ENCODE results near the gene SGIP1. TPM values are rescaled to one million over a fixed set of nuclear protein-coding genes. Genes with fewer than 3 reads are reported as not detected.

Gene SGIP1
- total and polyA plus RNA-seq, 2 donors: 1.4 to 8.4 TPM

DNA sequence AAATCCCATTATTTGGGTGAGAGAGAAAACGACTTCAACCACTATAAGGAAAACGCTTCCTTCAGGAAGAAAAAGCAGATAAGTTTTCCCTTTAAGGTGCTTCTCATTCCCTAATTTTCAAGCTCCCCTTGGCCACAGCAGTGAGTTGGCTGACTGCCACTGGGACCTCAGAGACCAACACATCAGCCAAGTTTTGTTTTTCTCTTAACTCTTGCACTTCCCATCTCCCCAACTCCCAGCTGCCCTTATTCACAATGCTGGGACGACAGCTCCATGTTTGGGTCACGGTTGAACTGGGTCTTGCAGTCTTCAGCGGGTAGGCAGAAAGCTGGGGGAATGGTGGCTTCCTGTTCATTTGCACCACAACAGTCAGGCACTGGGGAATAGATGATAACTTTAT, 18.9 kb downstream of the SGIP1 start:
- H3K4me3 ChIP-seq (ENCODE audit: low read depth, low read length): no peak overlapping the region
- no peaks in the 10 kb centered on the region for H3K36me3 ChIP-seq (ENCODE audit: insufficient read depth)
- no peaks in the 10 kb centered on the region for H3K4me1 ChIP-seq (ENCODE audit: insufficient read depth)
- WGBS: 38% methylated on average over 5 of the region's 5 CpGs
- DNase-seq (ENCODE audit: extremely low spot score): no peak
- H3K27ac ChIP-seq (ENCODE audit: low read depth): no peak overlapping the region

DNA sequence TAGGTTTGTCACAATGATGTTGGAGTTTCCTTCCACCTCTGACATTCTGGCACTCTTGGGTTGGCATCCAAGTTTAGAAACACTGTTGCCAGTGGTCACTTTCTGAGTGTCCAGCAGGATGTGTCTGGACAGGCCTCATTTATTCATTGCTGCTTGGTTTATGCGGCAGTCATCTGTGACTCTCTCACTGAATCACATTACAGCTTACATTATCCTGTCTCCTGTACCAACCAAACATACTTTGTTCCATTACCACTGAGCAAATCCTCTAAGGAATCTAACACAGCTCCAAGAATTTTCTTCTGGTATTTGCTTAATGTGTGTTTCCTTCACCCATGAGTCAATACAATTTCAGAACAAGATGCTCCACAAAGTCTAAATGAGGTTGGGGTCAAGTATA, 19.9 kb downstream of the SGIP1 start:
- Histone ChIP-seq H3K36me3 (ENCODE audit: insufficient read depth) (no peaks in the 10 kb centered on the region), H3K4me1 (ENCODE audit: insufficient read depth) (no peaks in the 10 kb centered on the region), H3K4me3 (ENCODE audit: low read depth, low read length) (no peak overlapping the region), H3K27ac (ENCODE audit: low read depth) (no peak overlapping the region)
- WGBS: 88% methylated on average over 1 of the region's 1 CpG
- DNase-seq (ENCODE audit: extremely low spot score): no peak

DNA sequence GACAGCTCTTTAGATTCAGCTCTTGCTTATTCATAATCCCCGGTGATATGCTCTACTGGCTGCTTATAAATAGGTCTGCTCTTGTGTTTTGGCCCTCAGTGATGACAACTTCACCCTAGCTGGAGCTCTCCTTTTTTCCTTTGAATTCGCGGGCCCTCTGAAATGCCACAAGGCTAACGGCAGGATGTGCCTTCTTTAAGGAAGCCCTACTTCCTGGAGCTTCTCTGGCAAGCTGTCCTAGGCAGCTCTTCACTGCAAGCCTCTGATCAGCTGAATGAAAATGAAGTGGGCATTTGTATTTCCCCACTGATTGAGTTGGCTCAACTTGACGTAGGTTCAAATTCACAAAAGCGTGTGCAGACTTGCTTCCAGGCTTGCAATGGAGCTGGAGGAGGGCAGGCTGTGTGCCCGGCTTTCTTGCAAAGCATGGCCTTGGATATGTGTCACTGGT, 22.2 kb downstream of the SGIP1 start:
- Histone ChIP-seq H3K4me1 (ENCODE audit: insufficient read depth) (no peaks in the 10 kb centered on the region), H3K36me3 (ENCODE audit: insufficient read depth) (no peaks in the 10 kb centered on the region), H3K27ac (ENCODE audit: low read depth) (no peak overlapping the region), H3K4me3 (ENCODE audit: low read depth, low read length) (no peak overlapping the region)
- WGBS: 74% methylated on average over 7 of the region's 7 CpGs
- no peak for DNase-seq (ENCODE audit: extremely low spot score)

DNA sequence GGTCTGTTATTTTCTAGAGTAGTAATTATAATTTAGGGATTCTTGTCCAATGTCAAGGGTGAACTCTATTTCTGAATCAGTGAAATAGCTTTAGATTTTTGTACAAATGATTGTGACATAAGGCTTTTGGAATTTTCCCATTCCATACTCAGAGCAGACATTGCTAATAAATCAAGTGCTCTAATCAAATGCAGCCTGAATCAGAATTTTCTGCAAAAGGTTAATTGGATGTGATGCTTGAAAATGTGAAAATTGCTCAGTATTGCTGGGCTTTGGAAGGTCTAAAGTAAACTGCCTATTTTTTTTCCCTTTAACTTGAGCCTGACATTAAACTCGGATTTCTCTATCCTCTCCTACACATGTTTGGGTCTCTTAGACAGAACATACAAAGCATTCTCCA, 23.2 kb downstream of the SGIP1 start:
- H3K27ac ChIP-seq (ENCODE audit: low read depth): no peak overlapping the region

DNA sequence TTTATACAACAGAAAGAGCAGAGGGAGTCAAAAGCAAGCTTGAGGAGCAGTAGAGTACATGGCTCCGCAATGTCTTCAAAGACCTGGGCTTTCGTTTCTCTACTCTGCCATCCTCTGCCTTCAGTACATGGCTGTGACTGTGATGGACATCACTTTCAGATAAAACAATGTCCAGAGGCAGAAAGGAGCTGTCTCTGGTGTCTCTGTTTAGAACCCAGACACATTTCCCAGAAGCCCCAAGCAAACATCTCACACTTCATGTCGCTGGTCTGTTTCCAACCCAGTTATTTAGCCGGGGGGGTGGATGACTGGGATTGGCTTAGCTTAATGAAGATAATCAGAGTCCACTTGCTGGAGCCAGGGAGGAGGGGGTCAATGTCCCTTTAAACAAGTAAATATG, 25.6 kb downstream of the SGIP1 start:
- no peak for DNase-seq (ENCODE audit: extremely low spot score)
- H3K4me3 ChIP-seq (ENCODE audit: low read depth, low read length): no peak overlapping the region
- no peak overlapping the region for H3K27ac ChIP-seq (ENCODE audit: low read depth)
- no peaks in the 10 kb centered on the region for H3K36me3 ChIP-seq (ENCODE audit: insufficient read depth)
- peaks cover 1% of the 10 kb centered on the region for H3K4me1 ChIP-seq (ENCODE audit: insufficient read depth)
- 85% methylated on average over 4 of the region's 4 CpGs for WGBS

More for the DNA sequence above, 23.2 kb downstream of the SGIP1 start:
- DNase-seq (ENCODE audit: extremely low spot score): no peak
- WGBS: 47% methylated on average over 1 of the region's 1 CpG
- H3K36me3 ChIP-seq (ENCODE audit: insufficient read depth): no peaks in the 10 kb centered on the region
- H3K4me3 ChIP-seq (ENCODE audit: low read depth, low read length): no peak overlapping the region
- no peaks in the 10 kb centered on the region for H3K4me1 ChIP-seq (ENCODE audit: insufficient read depth)

DNA sequence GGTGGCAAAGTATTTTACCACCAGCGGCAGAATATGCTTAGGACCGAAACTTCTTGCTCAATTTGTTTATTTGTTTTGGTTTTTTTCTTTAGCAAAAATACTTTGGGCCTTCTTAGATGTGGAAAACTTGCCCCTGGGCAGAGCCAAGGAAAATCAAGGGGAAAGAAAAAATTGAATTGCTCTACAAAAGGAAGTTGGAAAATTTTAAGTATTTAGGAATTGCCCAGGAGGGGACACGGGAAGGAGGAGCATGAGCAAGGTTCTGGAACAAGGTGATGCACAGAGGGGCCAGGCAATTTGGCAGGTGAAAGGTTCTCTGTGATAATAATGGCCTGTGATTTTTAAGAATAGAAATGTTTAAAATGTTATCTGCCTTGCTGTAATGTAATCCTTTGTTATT, 28.6 kb downstream of the SGIP1 start:
- Histone ChIP-seq H3K4me1 (ENCODE audit: insufficient read depth) (peaks cover 1% of the 10 kb centered on the region), H3K4me3 (ENCODE audit: low read depth, low read length) (no peak overlapping the region), H3K36me3 (ENCODE audit: insufficient read depth) (no peaks in the 10 kb centered on the region), H3K27ac (ENCODE audit: low read depth) (no peak overlapping the region)
- WGBS: 74% methylated on average over 3 of the region's 3 CpGs
- DNase-seq (ENCODE audit: extremely low spot score): no peak

DNA sequence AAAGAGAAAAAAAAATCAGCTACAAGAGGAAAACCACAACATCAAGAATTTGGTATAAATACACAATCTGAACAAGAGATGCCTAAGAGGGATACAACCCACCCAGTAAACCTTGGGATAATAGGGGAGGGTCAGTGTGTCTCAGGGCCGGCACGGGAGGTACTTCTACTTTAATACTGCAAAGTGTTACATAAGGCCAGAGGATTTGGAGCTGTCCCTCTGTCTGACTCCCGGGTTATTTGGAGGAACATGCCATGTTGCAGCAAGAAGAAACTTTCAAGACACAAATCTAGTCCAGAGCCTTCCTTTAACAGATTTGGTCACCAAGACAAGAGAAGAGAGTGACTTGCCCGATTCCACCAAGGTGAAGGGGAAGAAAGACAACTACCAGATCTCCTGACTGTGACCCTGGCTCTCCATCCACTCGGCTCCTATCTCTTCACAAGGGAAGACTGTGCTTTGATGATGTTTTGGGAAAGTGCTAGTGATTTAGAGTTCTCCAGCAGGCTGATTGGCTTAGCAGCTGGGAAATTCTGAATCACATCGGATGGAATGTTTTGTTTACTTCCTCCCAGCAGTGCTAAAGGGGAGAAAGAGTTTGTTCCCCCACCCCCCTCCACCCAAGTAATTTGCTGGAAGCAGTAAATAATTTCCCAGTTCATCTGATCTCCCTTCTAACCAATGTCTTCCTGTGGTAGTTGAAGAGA, 29.3 kb downstream of the SGIP1 start:
- no peak for DNase-seq (ENCODE audit: extremely low spot score)
- 33% methylated on average over 6 of the region's 6 CpGs for WGBS
- H3K27ac ChIP-seq (ENCODE audit: low read depth): no peak overlapping the region
- no peaks in the 10 kb centered on the region for H3K36me3 ChIP-seq (ENCODE audit: insufficient read depth)
- no peak overlapping the region for H3K4me3 ChIP-seq (ENCODE audit: low read depth, low read length)
- peaks cover 1% of the 10 kb centered on the region for H3K4me1 ChIP-seq (ENCODE audit: insufficient read depth)

DNA sequence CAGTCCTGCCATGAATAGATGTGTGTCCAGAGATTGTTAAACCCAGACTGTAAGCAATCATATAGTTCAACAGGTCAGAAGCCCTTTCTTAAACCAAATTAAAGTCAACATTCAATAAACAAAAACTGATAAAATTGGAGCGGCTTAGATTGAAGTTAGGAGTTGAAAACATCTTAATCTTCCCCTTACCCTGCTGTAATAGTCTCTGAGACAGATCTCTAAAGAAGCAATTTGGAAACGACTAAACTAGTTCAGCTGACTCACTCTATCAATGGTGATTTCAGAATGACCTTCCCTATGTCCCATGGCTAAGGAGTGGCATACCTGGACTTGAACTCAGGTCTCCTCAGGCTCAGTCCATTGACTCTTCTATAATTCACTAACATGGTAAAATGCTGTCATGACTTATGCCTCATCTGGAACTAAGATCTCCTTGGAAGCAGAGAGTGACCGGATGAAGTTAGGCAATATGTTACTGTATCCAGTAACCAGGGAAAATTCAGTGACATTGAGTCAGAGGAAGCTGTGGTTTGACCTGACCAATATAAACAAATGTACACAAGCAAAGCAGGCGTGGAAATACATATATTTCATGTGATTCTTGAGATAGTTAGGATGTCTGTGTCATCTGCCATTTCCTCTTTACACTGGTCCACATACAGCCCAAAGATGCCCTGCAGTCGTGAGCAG, 30.1 kb downstream of the SGIP1 start:
- DNase-seq (ENCODE audit: extremely low spot score): no peak
- peaks cover 1% of the 10 kb centered on the region for H3K4me1 ChIP-seq (ENCODE audit: insufficient read depth)
- no peak overlapping the region for H3K4me3 ChIP-seq (ENCODE audit: low read depth, low read length)
- no peak overlapping the region for H3K27ac ChIP-seq (ENCODE audit: low read depth)
- WGBS: 62% methylated on average over 5 of the region's 5 CpGs
- H3K36me3 ChIP-seq (ENCODE audit: insufficient read depth): no peaks in the 10 kb centered on the region

DNA sequence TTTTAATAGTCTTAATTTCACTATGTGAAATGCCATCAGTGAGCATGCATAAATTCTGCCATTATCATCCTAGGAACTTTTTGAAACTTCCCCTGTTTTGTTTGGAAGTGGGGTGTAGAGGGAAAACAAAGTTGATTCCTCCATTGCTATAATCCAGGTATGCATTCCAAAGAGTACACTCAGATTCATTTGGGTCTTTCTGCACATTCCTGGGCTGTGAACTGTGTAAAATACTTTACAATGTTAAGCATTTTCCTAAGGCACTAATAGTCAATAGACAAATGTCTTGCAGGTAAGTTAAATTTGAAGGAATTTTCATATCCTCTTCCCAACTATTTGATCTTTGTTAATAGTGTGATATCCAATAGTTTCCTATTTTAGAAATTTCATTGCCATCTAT, 36.2 kb downstream of the SGIP1 start:
- no peaks in the 10 kb centered on the region for H3K36me3 ChIP-seq (ENCODE audit: insufficient read depth)
- no peak overlapping the region for H3K27ac ChIP-seq (ENCODE audit: low read depth)
- H3K4me3 ChIP-seq (ENCODE audit: low read depth, low read length): no peak overlapping the region
- H3K4me1 ChIP-seq (ENCODE audit: insufficient read depth): no peaks in the 10 kb centered on the region
- DNase-seq (ENCODE audit: extremely low spot score): no peak

DNA sequence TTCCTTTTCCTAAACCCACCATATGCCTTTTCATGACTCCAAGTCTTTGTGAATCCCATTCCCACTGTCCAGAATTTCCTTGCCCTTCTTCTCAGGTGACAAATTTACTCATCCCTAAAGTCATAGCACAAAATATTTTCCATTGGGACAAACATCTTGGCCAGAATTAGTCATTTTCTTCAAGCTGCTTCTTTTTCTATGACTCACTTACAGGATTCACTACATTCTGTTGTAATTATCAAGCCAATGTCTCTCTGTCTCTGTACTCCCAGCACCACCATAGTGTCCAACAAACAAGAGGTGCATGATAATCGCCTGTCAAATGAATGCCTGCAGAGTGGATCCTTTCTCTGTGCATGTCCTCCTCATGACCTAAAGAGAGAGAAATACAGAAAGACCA, 37.8 kb downstream of the SGIP1 start:
- DNase-seq (ENCODE audit: extremely low spot score): no peak
- Histone ChIP-seq H3K4me1 (ENCODE audit: insufficient read depth) (no peaks in the 10 kb centered on the region), H3K36me3 (ENCODE audit: insufficient read depth) (no peaks in the 10 kb centered on the region), H3K27ac (ENCODE audit: low read depth) (no peak overlapping the region), H3K4me3 (ENCODE audit: low read depth, low read length) (no peak overlapping the region)
- WGBS: 81% methylated on average over 1 of the region's 1 CpG

DNA sequence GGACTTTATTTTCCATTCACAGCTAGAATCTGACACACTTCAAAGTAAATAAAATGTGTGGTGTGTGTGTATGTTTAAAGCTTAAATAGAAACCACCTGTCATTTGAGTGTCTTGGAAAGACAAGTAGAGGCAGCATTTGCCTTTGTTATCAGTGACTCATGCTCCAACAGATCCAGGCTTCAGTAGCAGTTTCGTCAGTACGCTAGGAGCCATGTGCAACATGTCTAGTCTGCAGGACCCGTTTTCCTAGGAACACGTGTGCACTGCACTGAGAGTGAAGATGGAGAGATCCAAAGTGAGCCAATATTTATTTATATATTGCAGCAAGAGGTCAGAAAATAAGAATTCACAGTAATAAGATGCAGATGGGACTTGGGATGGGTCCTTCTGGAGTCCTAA, 41.8 kb downstream of the SGIP1 start:
- H3K4me1 ChIP-seq (ENCODE audit: insufficient read depth): no peaks in the 10 kb centered on the region

DNA sequence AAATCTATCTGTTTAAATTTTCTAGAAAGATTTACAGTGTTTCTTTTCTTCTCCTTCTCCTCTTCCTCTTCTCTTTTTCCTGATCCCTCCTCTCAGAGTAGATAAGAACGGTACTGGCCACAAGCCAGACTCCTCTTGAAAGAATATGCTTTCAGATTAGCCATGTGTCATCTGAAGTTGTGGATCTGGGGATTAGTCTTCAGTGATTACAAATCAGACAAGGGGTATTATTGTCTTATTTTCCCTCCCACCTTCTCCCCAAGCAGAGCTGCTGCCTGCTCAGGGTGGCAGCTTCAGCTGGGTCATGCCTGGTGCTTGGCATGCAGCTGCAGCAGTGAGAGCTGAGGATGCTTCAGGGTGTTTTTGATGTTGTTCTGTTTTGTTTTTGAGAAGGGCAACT, 42.7 kb downstream of the SGIP1 start:
- DNase-seq (ENCODE audit: extremely low spot score): no peak
- no peaks in the 10 kb centered on the region for H3K4me1 ChIP-seq (ENCODE audit: insufficient read depth)
- H3K4me3 ChIP-seq (ENCODE audit: low read depth, low read length): no peak overlapping the region
- H3K27ac ChIP-seq (ENCODE audit: low read depth): no peak overlapping the region
- WGBS: 11% methylated on average over 1 of the region's 1 CpG
- no peaks in the 10 kb centered on the region for H3K36me3 ChIP-seq (ENCODE audit: insufficient read depth)

More for the DNA sequence above, 41.8 kb downstream of the SGIP1 start:
- H3K4me3 ChIP-seq (ENCODE audit: low read depth, low read length): no peak overlapping the region
- H3K36me3 ChIP-seq (ENCODE audit: insufficient read depth): no peaks in the 10 kb centered on the region
- DNase-seq (ENCODE audit: extremely low spot score): no peak
- no peak overlapping the region for H3K27ac ChIP-seq (ENCODE audit: low read depth)
- WGBS: 32% methylated on average over 4 of the region's 4 CpGs

DNA sequence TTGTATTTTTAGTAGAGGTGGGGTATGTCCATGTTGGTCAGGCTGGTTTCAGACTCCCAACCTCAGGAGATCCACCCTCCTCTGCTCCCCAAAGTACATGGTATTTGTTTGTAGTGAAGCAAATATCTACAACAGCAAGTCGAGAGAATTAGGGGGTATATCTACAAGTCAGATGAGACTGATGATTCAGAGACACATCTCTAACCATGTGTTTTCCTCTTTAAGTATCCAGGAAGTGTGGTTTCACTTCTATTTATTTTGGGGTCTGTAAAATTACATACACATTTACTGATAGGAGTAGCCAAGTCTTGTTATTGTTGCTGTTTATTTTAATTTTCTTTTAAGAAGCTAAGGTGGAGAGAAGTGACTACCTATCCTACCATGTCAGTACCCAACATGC, 44.9 kb downstream of the SGIP1 start:
- no peak overlapping the region for H3K27ac ChIP-seq (ENCODE audit: low read depth)
- WGBS: 0% methylated on average over 1 of the region's 1 CpG
- no peaks in the 10 kb centered on the region for H3K4me1 ChIP-seq (ENCODE audit: insufficient read depth)
- H3K36me3 ChIP-seq (ENCODE audit: insufficient read depth): no peaks in the 10 kb centered on the region
- no peak overlapping the region for H3K4me3 ChIP-seq (ENCODE audit: low read depth, low read length)
- DNase-seq (ENCODE audit: extremely low spot score): no peak

DNA sequence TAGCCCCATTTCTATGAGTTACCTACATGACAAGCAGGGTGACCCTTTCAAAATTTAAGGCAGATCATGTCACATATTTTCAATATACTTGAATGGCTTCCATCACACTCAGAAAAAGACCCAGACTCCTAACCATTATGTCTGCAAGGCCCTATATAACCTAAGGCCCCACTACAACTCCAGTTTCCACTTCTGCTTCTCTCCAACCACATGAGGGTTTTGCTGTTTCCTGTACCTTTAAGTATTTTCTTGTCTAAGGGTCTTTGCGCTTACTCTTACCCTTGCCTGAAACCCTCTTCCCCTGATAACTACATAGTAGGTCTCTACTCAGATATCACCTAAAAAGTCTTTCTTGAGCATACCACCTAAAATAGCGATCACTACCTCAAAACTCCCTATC, 46.1 kb downstream of the SGIP1 start:
- Histone ChIP-seq H3K36me3 (ENCODE audit: insufficient read depth) (no peaks in the 10 kb centered on the region), H3K4me1 (ENCODE audit: insufficient read depth) (no peaks in the 10 kb centered on the region), H3K4me3 (ENCODE audit: low read depth, low read length) (no peak overlapping the region), H3K27ac (ENCODE audit: low read depth) (no peak overlapping the region)
- no peak for DNase-seq (ENCODE audit: extremely low spot score)
- 67% methylated on average over 2 of the region's 2 CpGs for WGBS

Data from urinary bladder (tissue), 4 donors.